Right lobe of liver (tissue), 6 donors: ENCODE results near the gene UVRAG. TPM values are rescaled to one million over a fixed set of nuclear protein-coding genes. Genes with fewer than 3 reads are reported as not detected.

Experiments used
- ATAC-seq, 4 donors: fragments of 200-7000 bp; cut with Tn5 transposase; one replicate each; pipeline ENCODE4 v1.9.1; 2020; ENCODE audit warnings: mild to moderate bottlenecking in 4 of 4, moderate library complexity in 4 of 4
- DNase-seq, 3 donors: peaks; one replicate each; pipeline ENCODE4 v3.0.0-alpha.2; 2020
- H3K27ac ChIP-seq, 3 donors: fragments of 200-600 bp; one replicate each; pipeline ENCODE4 v1.8.0; 2022
- H3K27me3 ChIP-seq, 2 donors: fragments of 200-600 bp; one replicate each; pipeline ENCODE4 v1.8.0; 2022
- H3K36me3 ChIP-seq, 4 donors: fragments of 200-600 bp; sonication (generic) in 1 of 4; one replicate each; pipeline versions ENCODE4 v1.5.1 to v1.8.0; 2017 to 2022; ENCODE audit warnings: control low read depth in 1 of 4
- H3K4me1 ChIP-seq, 4 donors: fragments of 200-600 bp; sonication (generic) in 1 of 4; one replicate each; pipeline versions ENCODE4 v1.5.1 to v1.8.0; 2017 to 2022; ENCODE audit warnings: control low read depth in 1 of 4
- H3K4me3 ChIP-seq, 3 donors: fragments of 200-600 bp; one replicate each; pipeline ENCODE4 v1.8.0; 2022
- H3K9me3 ChIP-seq, 4 donors: fragments of 200-600 bp; sonication (generic) in 1 of 4; one replicate each; pipeline versions ENCODE4 v1.5.1 to v1.8.0; 2017 to 2022; ENCODE audit warnings: control low read depth in 1 of 4
- CTCF ChIP-seq, 4 donors: fragments of 200-600 bp in 3 of 4; fragments of 450-650 bp in 1 of 4; IDR thresholded peaks; one replicate each; pipeline versions ENCODE4 v1.5.1 to v1.8.0; 2016 to 2022; ENCODE audit warnings: antibody characterized with exemption in 4 of 4, mild to moderate bottlenecking in 2 of 4
- POLR2A ChIP-seq: fragments of 450-650 bp; IDR thresholded peaks from one replicate; pipeline ENCODE4 v1.6.1; 2017; ENCODE audit warnings: antibody characterized with exemption, mild to moderate bottlenecking
- WGBS: methylation state at CpG from one replicate; pipeline ENCODE4 v1.1.6; 2018; ENCODE audit warnings: low coverage, low lambda C conversion rate; ENCODE audit not compliant: insufficient coverage; ENCODE audit errors: missing lambda C conversion rate; 5-methylcytosine and 5-hydroxymethylcytosine counted together
- intact Hi-C, 2 donors: fragments of 100-400 bp; cut with DNase I; formaldehyde crosslinking; loops; one replicate each; pipeline versions ENCODE4 v1.11.2 to v1.14.1; 2022
- total RNA-seq, 6 experiments: library from RNA; depleted of rRNA in 2 of 6; stranded (reverse); fragments of >200 nt in 2 of 6; fragmentation: NEBNext Ultra II Directional in 3 of 6; extraction: Animal tissue kit (Norgen Biotek cat#: 25700) in 3 of 6; gene quantifications; one replicate each; pipeline versions ENCODE4 v1.1.0 to v1.2.4, GENCODE V29; 2016 to 2023
- donor health status: DM: no; HTN: yes; CAD: no.
- donor health status: DM: no; HTN: no; CAD: no.
- donor health status: DM: no; HTN: no; CAD: no.
- donor health status: DM: no; HTN: yes; CAD: no.
- donor health status: DM: no; HTN: yes; CAD: no.

Gene UVRAG
- total RNA-seq, 6 experiments from 2014 or later = 8.8 to 12.6 (median 10.3) TPM

GRCh38 chr11:76140912-76141574 is 326.0 kb downstream of the UVRAG start:
- TF ChIP-seq CTCF (IDR thresholded peaks at IDR 0.05) = no peak
- TF ChIP-seq POLR2A = no peak
- intact Hi-C loops = no loop called here
- WGBS = 90% methylated on average over 18 of the region's 22 CpGs
- Histone ChIP-seq H3K27ac (no peak overlapping the region), H3K9me3 (no peaks in the 10 kb centered on the region), H3K4me1 (no peaks in the 10 kb centered on the region), H3K4me3 (no peak overlapping the region), H3K27me3 (no peaks in the 10 kb centered on the region), H3K36me3 (peaks cover 0 to 16% (median 0%) of the 10 kb centered on the region in 4 donors)
- DNase-seq (no peak), ATAC-seq (no peak)

DNA sequence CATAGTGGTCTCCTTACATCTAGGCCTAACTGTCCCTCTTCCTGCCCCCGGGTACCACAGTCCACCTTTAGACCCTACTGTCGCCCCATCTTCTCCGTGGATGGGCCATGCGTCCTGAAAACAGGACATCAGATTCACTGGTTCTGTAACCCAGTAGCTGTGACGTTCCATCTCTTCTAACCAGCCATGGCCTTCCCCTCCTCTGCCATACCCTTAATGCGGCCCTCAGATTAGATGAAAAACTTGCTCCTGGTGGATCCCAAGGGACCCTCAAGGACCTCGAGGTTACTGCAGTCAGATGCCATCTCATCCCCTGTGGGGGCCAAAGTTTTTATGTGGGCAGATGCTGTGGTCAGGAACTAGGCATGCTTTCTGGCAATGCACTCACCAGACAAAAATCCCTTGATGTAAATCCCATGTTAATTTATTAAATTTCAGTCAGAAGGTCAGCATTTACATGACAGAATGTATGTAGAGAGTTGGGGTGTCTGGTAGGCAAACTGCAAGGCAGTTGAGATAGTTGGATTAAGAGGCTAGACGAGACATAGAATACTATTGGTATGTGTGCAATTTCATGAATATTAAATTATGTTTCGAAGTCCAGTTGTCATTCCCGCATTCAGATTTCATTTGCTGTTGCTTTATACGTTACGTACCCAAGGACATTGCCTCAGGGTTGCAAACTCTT is 327.0 kb downstream of the UVRAG start:
- WGBS = 88% methylated on average over 12 of the region's 12 CpGs
- intact Hi-C loops = no loop called here
- no peaks in the 10 kb centered on the region for H3K27me3 ChIP-seq
- H3K36me3 ChIP-seq = peaks cover 0 to 16% (median 0%) of the 10 kb centered on the region in 4 donors
- H3K9me3 ChIP-seq = no peaks in the 10 kb centered on the region
- no peaks in the 10 kb centered on the region for H3K4me1 ChIP-seq
- TF ChIP-seq CTCF (IDR thresholded peaks at IDR 0.05) = no peak
- no peak for TF ChIP-seq POLR2A
- H3K27ac ChIP-seq = no peak overlapping the region
- no peak for ATAC-seq
- DNase-seq = no peak
- H3K4me3 ChIP-seq = no peak overlapping the region

DNA sequence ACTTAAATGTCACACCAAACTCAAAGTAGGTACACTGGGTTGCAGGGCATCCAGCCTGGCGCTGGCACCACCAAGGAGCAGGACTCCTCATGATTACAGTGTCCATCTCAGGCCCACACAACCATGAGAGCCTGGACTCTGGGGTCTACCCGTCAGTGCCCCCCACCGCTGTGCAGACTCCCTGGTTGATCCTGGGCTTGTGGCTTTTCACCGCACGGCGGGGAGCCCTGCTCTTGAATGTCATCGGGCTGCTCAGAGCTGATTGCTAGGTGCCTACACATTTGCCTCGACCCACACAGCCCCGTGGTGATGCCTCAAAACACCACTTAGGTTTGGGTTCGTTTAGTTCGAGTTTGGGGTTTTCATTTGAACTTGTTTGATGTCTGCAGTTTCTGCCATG is 328.3 kb downstream of the UVRAG start:
- TF ChIP-seq CTCF (IDR thresholded peaks at IDR 0.05) = no peak
- no peak for TF ChIP-seq POLR2A
- intact Hi-C loops = no loop called here
- 100% methylated on average over 5 of the region's 11 CpGs for WGBS

DNA sequence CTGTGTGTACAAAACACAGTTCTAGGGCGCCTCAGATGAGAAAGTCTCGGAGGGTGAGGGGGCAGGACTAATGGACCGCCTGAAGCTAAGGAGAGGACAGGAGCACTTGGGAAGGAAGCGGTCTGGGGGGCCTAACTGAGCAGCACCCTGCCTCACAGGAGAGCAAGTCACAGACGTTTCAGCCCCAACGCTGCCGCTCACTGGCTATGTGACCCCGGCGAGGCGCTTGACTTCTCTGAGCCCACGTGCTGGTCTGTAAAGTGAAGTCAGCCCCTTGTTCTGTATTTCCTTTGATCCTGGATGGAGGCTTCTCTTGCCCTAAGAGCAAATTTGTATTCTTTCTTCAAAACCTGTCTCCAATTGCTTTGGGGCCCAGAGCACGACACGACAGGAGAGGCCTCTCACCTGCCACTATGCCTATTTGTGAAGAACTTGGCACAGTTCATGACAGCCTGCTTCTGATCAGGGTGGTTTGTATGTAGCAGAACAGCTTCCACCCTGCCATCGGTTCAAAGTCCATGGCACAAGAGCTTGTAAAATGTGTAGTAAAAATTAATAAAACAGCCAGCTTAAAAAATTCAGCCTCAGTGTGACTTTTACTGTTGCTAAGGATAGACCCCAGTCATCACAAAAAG is 332.2 kb downstream of the UVRAG start:
- Histone ChIP-seq H3K4me3 (no peak overlapping the region), H3K9me3 (no peaks in the 10 kb centered on the region), H3K27me3 (no peaks in the 10 kb centered on the region), H3K4me1 (peaks cover 0 to 5% (median 2%) of the 10 kb centered on the region in 4 donors), H3K36me3 (peaks cover 0 to 6% (median 0%) of the 10 kb centered on the region in 4 donors), H3K27ac (no peak overlapping the region)
- no peak for DNase-seq
- peak in 1 of 4 donors; percentile 19 for ATAC-seq
- intact Hi-C loops = no loop called here
- WGBS = 65% methylated on average over 8 of the region's 14 CpGs
- TF ChIP-seq CTCF (IDR thresholded peaks at IDR 0.05) (no peak), POLR2A (no peak)

More for the DNA sequence above, 328.3 kb downstream of the UVRAG start:
- no peaks in the 10 kb centered on the region for H3K9me3 ChIP-seq
- no peaks in the 10 kb centered on the region for H3K4me1 ChIP-seq
- H3K36me3 ChIP-seq = peaks cover 0 to 16% (median 0%) of the 10 kb centered on the region in 4 donors
- ATAC-seq = no peak
- H3K4me3 ChIP-seq = no peak overlapping the region
- DNase-seq = no peak
- no peak overlapping the region for H3K27ac ChIP-seq
- no peaks in the 10 kb centered on the region for H3K27me3 ChIP-seq
